Measurements from ENCODE around the gene PLA2G15.

GRCh38 chr16:68276223-68276622, 31.1 kb downstream of the PLA2G15 start:
- TF ChIP-seq CTCF (conservative IDR thresholded peaks at IDR 0.05; ENCODE audit: low read depth in 2 of 2) (no peak), POLR2AphosphoS5 (IDR thresholded peaks at IDR 0.05; ENCODE audit: low read depth) (no peak), EZH2 (IDR thresholded peaks at IDR 0.05; ENCODE audit: low read depth, unreplicated experiment) (no peak), ETS1 (IDR thresholded peaks at IDR 0.05) (no peak), ZNF331 (CRISPR knock-in tag; IDR thresholded peaks at IDR 0.05; ENCODE audit: low read depth) (no peak), ZNF114 (CRISPR knock-in tag; IDR thresholded peaks at IDR 0.05) (no peak), CREB1 (CRISPR knock-in tag; IDR thresholded peaks at IDR 0.05; ENCODE audit: low read depth) (no peak), ZNF462 (CRISPR knock-in tag; IDR thresholded peaks at IDR 0.05) (no peak), REST (IDR thresholded peaks at IDR 0.05; ENCODE audit: unreplicated experiment) (no peak), EZH2phosphoT487 (IDR thresholded peaks at IDR 0.05; ENCODE audit: unreplicated experiment) (no peak), JUNB (IDR thresholded peaks at IDR 0.05; ENCODE audit: unreplicated experiment) (no peak), NANOG (IDR thresholded peaks at IDR 0.05; ENCODE audit: borderline replicate concordance) (no peak), STAT1 (IDR thresholded peaks at IDR 0.05; ENCODE audit: unreplicated experiment) (no peak)

All from GM23338 (cell line).